CD4-positive, alpha-beta T cell treated with Interleukin-2 at 100 ng/mL for 4 hours (primary cell): ENCODE data around the gene TKTL1.

ENCODE experiments used
- DNase-seq: peaks from one replicate; pipeline ENCODE4 v3.0.0-alpha.2; 2020; ENCODE audit warnings: low spot score

TKTL1 gene

DNA sequence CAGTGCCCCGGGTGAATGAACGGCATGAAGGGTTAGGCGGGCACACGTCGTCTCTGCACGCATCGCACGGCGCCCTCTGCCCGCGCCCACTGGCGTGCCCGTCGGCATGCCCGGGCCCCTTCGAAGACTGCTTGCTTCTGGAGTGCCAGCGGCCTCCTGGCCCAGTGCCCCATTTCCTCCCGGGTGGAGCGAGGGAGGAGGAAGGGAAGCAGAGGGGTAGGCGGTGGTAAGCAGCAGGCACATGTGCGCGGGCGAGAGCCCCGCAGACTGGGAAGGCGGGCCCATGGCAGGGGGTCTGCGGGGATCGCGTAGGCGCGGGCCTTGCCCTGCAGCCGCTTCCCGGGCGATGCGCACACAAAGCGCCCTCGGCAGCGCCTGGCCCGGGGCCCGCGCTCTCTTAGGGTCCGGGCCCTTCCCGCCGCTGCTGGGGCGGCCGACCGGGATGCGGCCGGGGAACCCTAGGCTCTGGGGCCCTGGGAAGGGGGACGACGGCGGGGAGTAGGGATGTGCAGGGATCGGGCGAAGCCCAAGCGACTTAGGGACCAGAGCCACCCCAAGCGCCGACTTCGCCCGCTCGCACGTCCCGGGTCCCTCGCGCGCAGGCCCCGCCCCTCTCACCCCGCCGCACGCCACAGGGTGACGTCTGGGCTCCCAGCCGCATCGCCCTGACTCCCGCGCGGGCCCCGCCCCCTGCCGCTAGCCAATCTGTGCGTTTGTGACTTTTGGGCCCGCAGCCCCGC is 82.6 kb downstream of the TKTL1 start:
- DNase-seq: peak; percentile 40

DNA sequence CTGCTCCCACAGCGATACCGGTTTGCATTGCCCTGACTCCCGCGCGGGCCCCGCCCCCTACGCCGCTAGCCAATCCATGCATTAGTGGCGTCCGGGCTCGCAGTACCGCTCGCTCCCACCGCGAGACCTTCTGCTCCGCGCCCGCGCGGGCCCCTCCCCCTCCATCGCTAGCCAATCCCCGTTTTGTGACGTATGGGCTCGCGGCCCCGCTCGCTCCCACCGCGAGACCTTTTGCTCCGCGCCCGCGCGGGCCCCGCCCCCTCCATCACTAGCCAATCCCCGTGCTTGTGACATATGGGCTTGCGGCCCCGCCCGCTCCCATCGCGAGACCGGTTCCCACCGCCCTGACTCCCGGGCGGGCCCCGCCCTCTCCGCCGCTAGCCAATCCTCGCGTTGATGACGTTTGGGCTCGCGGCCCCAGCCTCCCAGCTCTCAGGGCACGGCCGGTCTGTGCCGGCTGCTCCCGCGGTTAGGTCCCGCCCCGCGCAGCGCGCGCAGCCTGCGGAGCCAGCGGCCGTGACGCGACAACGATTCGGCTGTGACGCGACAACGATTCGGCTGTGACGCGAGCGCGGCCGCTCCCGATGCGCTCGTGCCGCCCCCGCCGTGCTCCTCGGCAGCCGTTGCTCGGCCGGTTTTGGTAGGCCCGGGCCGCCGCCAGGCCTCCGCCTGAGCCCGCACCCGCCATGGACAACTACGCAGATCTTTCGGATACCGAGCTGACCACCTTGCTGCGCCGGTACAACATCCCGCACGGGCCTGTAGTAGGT is 83.4 kb downstream of the TKTL1 start, which contains the start of gene EMD:
TSS of gene EMD (plus strand) at position 497 of the 770 bp plus-strand sequence. CDS start at position 687, 190 bp downstream.
- DNase-seq: peak; percentile 97

- no peak for DNase-seq
These were observed 84.0 kb downstream of the TKTL1 start for GRCh38 chrX:154379569-154379951.
